KMS-11 (cell line): ENCODE results near the gene GSE1.
A peak's percentile ranks its signal among the peaks of the same experiment; 100 is the strongest.

Source experiments
- H2AFZ ChIP-seq: fragments of 200-600 bp; sonication (generic); 2 replicates; pipeline ENCODE4 v1.6.1; 2016; ENCODE audit warnings: antibody characterized with exemption, mixed run types, low read depth
- H3K27ac ChIP-seq: fragments of 200-600 bp; sonication (generic); 2 replicates; pipeline ENCODE4 v1.6.1; 2016; ENCODE audit warnings: mild to moderate bottlenecking, mixed run types
- H3K27me3 ChIP-seq: fragments of 200-600 bp; sonication (generic); 2 replicates; pipeline ENCODE4 v1.6.1; 2017; ENCODE audit warnings: mild to moderate bottlenecking, low read depth, mixed run types, moderate library complexity; ENCODE audit not compliant: insufficient read depth
- H3K36me3 ChIP-seq: fragments of 200-600 bp; sonication (generic); 2 replicates; pipeline ENCODE4 v1.6.1; 2017; ENCODE audit warnings: mild to moderate bottlenecking, mixed run types; ENCODE audit not compliant: insufficient read depth
- H3K4me1 ChIP-seq: fragments of 200-600 bp; sonication (generic); 2 replicates; pipeline ENCODE4 v1.6.1; 2016; ENCODE audit warnings: mild to moderate bottlenecking, low read depth, mixed run types; ENCODE audit not compliant: poor library complexity, severe bottlenecking
- H3K4me2 ChIP-seq: fragments of 200-600 bp; sonication (generic); 2 replicates; pipeline ENCODE4 v1.7.0; 2016; ENCODE audit warnings: mild to moderate bottlenecking, mixed run types
- H3K4me3 ChIP-seq: fragments of 200-600 bp; sonication (generic); IDR thresholded peaks from 2 replicates; pipeline ENCODE4 v1.6.1; 2017; ENCODE audit warnings: low read depth, low read length, mixed read lengths; ENCODE audit not compliant: insufficient read depth
- H3K79me2 ChIP-seq: fragments of 200-600 bp; sonication (generic); 2 replicates; pipeline ENCODE4 v1.6.1; 2016; ENCODE audit warnings: low read depth, mixed run types; ENCODE audit not compliant: insufficient read depth
- H3K9ac ChIP-seq: fragments of 200-600 bp; sonication (generic); 2 replicates; pipeline ENCODE4 v1.6.1; 2016; ENCODE audit warnings: mild to moderate bottlenecking, mixed run types
- H4K20me1 ChIP-seq: fragments of 200-600 bp; sonication (generic); 2 replicates; pipeline ENCODE4 v1.6.1; 2016; ENCODE audit warnings: mild to moderate bottlenecking, mixed run types; ENCODE audit not compliant: insufficient read depth
- CTCF ChIP-seq: fragments of 200-600 bp; sonication (generic); conservative IDR thresholded peaks from 2 replicates; pipeline ENCODE4 v1.6.1; 2017; ENCODE audit warnings: low read depth, mild to moderate bottlenecking, antibody characterized with exemption, low read length, moderate library complexity, mixed read lengths

GSE1 gene

GRCh38 chr16:85657996-85658395 lies 44.9 kb downstream of the GSE1 start:
- H3K4me1 ChIP-seq: no peaks in the 10 kb centered on the region
- H3K9ac ChIP-seq: no peak overlapping the region
- no peak overlapping the region for H3K4me2 ChIP-seq
- H3K79me2 ChIP-seq: no peaks in the 10 kb centered on the region
- no peak overlapping the region for H3K4me3 ChIP-seq
- H4K20me1 ChIP-seq: no peaks in the 10 kb centered on the region
- no peak overlapping the region for H2AFZ ChIP-seq
- TF ChIP-seq CTCF: no peak
- no peaks in the 10 kb centered on the region for H3K36me3 ChIP-seq
- H3K27me3 ChIP-seq: no peaks in the 10 kb centered on the region
- H3K27ac ChIP-seq: no peak overlapping the region

- Histone ChIP-seq H3K4me2 (no peak overlapping the region), H3K4me3 (no peak overlapping the region), H3K27ac (no peak overlapping the region), H3K27me3 (no peaks in the 10 kb centered on the region), H2AFZ (no peak overlapping the region), H3K4me1 (no peaks in the 10 kb centered on the region), H3K9ac (no peak overlapping the region), H3K36me3 (no peaks in the 10 kb centered on the region), H4K20me1 (no peaks in the 10 kb centered on the region), H3K79me2 (no peaks in the 10 kb centered on the region)
- TF ChIP-seq CTCF: no peak
These were observed 45.6 kb downstream of the GSE1 start for GRCh38 chr16:85658504-85659326.

- H4K20me1 ChIP-seq: no peaks in the 10 kb centered on the region
- no peak overlapping the region for H2AFZ ChIP-seq
- no peaks in the 10 kb centered on the region for H3K79me2 ChIP-seq
- H3K4me2 ChIP-seq: no peak overlapping the region
- H3K9ac ChIP-seq: no peak overlapping the region
- no peak overlapping the region for H3K4me3 ChIP-seq
- H3K36me3 ChIP-seq: no peaks in the 10 kb centered on the region
- H3K27ac ChIP-seq: no peak overlapping the region
- H3K4me1 ChIP-seq: no peaks in the 10 kb centered on the region
- H3K27me3 ChIP-seq: no peaks in the 10 kb centered on the region
- no peak for TF ChIP-seq CTCF
These were observed 46.2 kb downstream of the GSE1 start for GRCh38 chr16:85659336-85659735.

- H3K4me2 ChIP-seq: no peak overlapping the region
- no peaks in the 10 kb centered on the region for H3K36me3 ChIP-seq
- H4K20me1 ChIP-seq: no peaks in the 10 kb centered on the region
- no peak overlapping the region for H2AFZ ChIP-seq
- no peak overlapping the region for H3K9ac ChIP-seq
- H3K4me1 ChIP-seq: no peaks in the 10 kb centered on the region
- H3K27ac ChIP-seq: no peak overlapping the region
- H3K79me2 ChIP-seq: no peaks in the 10 kb centered on the region
- H3K4me3 ChIP-seq: no peak overlapping the region
- no peaks in the 10 kb centered on the region for H3K27me3 ChIP-seq
- peak; percentile 88 for TF ChIP-seq CTCF
These were observed 46.8 kb downstream of the GSE1 start for GRCh38 chr16:85659805-85660511.
